ENCODE data around the gene BABAM2. TPM values are rescaled to one million over a fixed set of nuclear protein-coding genes. Genes with fewer than 3 reads are reported as not detected.

Gene BABAM2
- total and polyA plus RNA-seq, 9 of the 15 experiments (the other 6 are each of a cell fraction or from before 2014, with no cell fraction given): 10.9 to 37.4 (median 25.6) TPM

DNA sequence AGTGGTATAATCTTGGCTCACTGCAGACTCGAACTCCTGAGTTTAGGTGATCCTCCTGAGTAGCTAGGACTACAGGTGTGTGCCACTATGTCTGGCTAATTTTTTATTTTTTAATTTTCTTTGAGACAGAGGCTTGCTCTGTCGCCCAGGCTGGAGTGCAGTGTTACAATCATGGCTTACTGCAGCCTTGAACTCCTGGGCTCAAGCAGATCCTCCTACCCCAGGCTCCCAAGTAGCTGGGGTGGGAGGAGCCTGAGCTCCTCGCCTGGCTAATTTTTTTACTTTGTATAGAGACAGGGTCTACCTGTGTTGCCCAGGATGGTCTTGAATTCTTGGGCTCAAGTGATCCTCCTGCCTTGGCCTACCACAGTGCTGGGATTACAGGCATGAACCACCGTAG is 62.5 kb downstream of the BABAM2 start (continued):
- TF ChIP-seq, protein P1, sequence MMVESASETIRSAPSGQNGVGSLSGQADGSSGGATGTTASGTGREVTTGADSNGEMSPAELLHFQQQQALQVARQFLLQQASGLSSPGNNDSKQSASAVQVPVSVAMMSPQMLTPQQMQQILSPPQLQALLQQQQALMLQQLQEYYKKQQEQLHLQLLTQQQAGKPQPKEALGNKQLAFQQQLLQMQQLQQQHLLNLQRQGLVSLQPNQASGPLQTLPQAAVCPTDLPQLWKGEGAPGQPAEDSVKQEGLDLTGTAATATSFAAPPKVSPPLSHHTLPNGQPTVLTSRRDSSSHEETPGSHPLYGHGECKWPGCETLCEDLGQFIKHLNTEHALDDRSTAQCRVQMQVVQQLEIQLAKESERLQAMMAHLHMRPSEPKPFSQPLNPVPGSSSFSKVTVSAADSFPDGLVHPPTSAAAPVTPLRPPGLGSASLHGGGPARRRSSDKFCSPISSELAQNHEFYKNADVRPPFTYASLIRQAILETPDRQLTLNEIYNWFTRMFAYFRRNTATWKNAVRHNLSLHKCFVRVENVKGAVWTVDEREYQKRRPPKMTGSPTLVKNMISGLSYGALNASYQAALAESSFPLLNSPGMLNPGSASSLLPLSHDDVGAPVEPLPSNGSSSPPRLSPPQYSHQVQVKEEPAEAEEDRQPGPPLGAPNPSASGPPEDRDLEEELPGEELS (CRISPR knock-in tag; IDR thresholded peaks at IDR 0.05; ENCODE audit: borderline replicate concordance): no peak
- TF ChIP-seq ZNF696 (CRISPR knock-in tag; conservative IDR thresholded peaks at IDR 0.05) (no peak), KLF6 (CRISPR knock-in tag; IDR thresholded peaks at IDR 0.05; ENCODE audit: borderline replicate concordance) (no peak), DDX20 (tag; IDR thresholded peaks at IDR 0.05; ENCODE audit: low read depth) (no peak), HMGN3 (IDR thresholded peaks at IDR 0.05; ENCODE audit: borderline replicate concordance, extremely low read depth, insufficient read length, low read depth, low read length) (no peak), PURB (CRISPR knock-in tag; IDR thresholded peaks at IDR 0.05; ENCODE audit: low read depth) (no peak), KDM4B (IDR thresholded peaks at IDR 0.05; ENCODE audit: borderline replicate concordance in 2 of 2, low read depth in 1 of 2) (no peak), MTA3 (IDR thresholded peaks at IDR 0.05; ENCODE audit: borderline replicate concordance) (no peak)

DNA sequence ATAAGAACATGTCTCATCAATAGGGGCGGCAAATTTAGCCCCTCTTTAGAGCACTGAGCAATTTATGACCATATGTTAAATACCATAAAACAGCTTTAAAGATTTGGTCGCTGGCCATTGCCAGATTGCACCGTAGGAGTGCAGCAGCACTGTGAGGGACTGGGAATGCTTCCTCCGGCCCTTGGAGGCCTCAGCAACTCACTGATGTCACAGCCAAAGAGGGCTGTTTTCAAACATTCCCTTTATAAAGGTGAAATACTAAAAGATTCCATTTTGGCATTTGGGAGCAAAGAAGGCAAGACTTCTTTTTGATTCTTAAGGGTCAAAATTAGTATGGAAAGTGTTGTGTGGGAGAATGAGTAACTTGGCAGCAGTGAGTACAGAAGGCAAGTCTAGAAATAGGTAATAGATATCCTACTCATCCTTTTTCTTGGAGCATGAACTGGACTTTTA is 63.7 kb downstream of the BABAM2 start:
- no peak for ATAC-seq
- DNase-seq (ENCODE audit: extremely low read depth in 1 of 4, low spot score in 3 of 4): no peak
- ChIA-PET CTCF (ENCODE audit: low intra/inter-chr PET ratio) (no interaction called here), POLR2A (no interaction called here)
- BruUV-seq (replicated peaks): no TSS peak
- in situ Hi-C loops (cut with MboI) (no loop called here), intact Hi-C loops (cut with micrococcal nuclease) (no loop called here)
- H3K4me1 ChIP-seq (replicated peaks in 1 of 2; ENCODE audit: control insufficient read depth in 2 of 2, insufficient read depth in 2 of 2, low read length in 2 of 2): no peaks in the 10 kb centered on the region; a peak in 1 of 5 replicates
- no peak overlapping the region for H3K4me3 ChIP-seq
- H3K27me3 ChIP-seq (ENCODE audit: control insufficient read depth in 2 of 2, insufficient read depth in 2 of 2, low read length in 2 of 2): no peaks in the 10 kb centered on the region
- 0 out of 2 replicates have a peak, but pooled peaks have one; percentile 30 for TF ChIP-seq ZNF589 (CRISPR knock-in tag; IDR thresholded peaks at IDR 0.05; ENCODE audit: low read depth)
- TF ChIP-seq RBFOX2 (IDR thresholded peaks at IDR 0.05; ENCODE audit: low read depth, low read length): no peak
- H3K9me3 ChIP-seq (replicated peaks; ENCODE audit: control insufficient read depth, insufficient read depth, low read depth, low read length): no peaks in the 10 kb centered on the region
- H3K9ac ChIP-seq (ENCODE audit: insufficient read depth in 1 of 2, low read depth in 2 of 2, low read length in 2 of 2): no peak overlapping the region
- WGBS (ENCODE audit: insufficient coverage, low coverage, missing lambda C conversion rate): 41% methylated on average over 4 of the region's 4 CpGs
- no peaks in the 10 kb centered on the region for H3K36me3 ChIP-seq (ENCODE audit: control insufficient read depth, insufficient read depth, low read length)
- no peaks in the 10 kb centered on the region for H3K79me2 ChIP-seq (ENCODE audit: control insufficient read depth, insufficient read depth, low read length)
- FAIRE-seq: no peak
- no peaks in the 10 kb centered on the region for H3K9me1 ChIP-seq (ENCODE audit: control insufficient read depth, insufficient read depth, low read length)
- no peak overlapping the region for H3K4me2 ChIP-seq (ENCODE audit: insufficient read depth, low read length)
- no peak overlapping the region for H3K27ac ChIP-seq (ENCODE audit: extremely low read depth, low read depth, low read length)
- no peak overlapping the region for H2AFZ ChIP-seq (ENCODE audit: low read depth, low read length)
- no peaks in the 10 kb centered on the region for H4K20me1 ChIP-seq (replicated peaks; ENCODE audit: control insufficient read depth, insufficient read depth, low read length)
